GM10266 (cell line): ENCODE results near the gene SP5.
"Not testable (repeated sequence)": the region's sequence is repeated elsewhere in the genome, so short reads cannot be mapped to it uniquely, and the experiment has no call there.

Experiments used
- DNase-seq: peaks from one replicate; pipeline ENCODE4 v3.0.0; 2012; ENCODE audit errors: extremely low spot score
- CTCF ChIP-seq: IDR thresholded peaks from 2 replicates; pipeline ENCODE4 v1.5.1; 2012; ENCODE audit warnings: mild to moderate bottlenecking, low read depth; ENCODE audit not compliant: control insufficient read depth, insufficient read depth; ENCODE audit errors: missing control alignments

SP5 gene

GRCh38 chr2:170733798-170734600 lies 18.9 kb downstream of the SP5 start:
- no peak for TF ChIP-seq CTCF
- no peak for DNase-seq

- not testable (repeated sequence) for DNase-seq
Measured at GRCh38 chr2:170734601-170735000, 19.5 kb downstream of the SP5 start.

- no peak for TF ChIP-seq CTCF
Measured at GRCh38 chr2:170736628-170737027, 21.5 kb downstream of the SP5 start.

GRCh38 chr2:170737406-170737805 lies 22.3 kb downstream of the SP5 start:
- no peak for TF ChIP-seq CTCF
- DNase-seq, result no peak

More at GRCh38 chr2:170736628-170737027, 21.5 kb downstream of the SP5 start:
- DNase-seq, result no peak

- TF ChIP-seq CTCF, result no peak
- no peak for DNase-seq
Measured at GRCh38 chr2:170737821-170738220, 22.7 kb downstream of the SP5 start.

- TF ChIP-seq CTCF, result no peak
- DNase-seq, result no peak
Measured at GRCh38 chr2:170739048-170739447, 23.9 kb downstream of the SP5 start.

- no peak for DNase-seq
- TF ChIP-seq CTCF, result no peak
Measured at GRCh38 chr2:170739507-170740046, 24.4 kb downstream of the SP5 start.
